HG02623 (cell line): ENCODE data around the gene DPYSL4.

ENCODE experiments used
- ATAC-seq: cut with Tn5 transposase; IDR thresholded peaks from one replicate; pipeline ENCODE4 v1.9.1; 2021; ENCODE audit warnings: moderate library complexity; ENCODE audit not compliant: unreplicated experiment

Gene DPYSL4

DNA sequence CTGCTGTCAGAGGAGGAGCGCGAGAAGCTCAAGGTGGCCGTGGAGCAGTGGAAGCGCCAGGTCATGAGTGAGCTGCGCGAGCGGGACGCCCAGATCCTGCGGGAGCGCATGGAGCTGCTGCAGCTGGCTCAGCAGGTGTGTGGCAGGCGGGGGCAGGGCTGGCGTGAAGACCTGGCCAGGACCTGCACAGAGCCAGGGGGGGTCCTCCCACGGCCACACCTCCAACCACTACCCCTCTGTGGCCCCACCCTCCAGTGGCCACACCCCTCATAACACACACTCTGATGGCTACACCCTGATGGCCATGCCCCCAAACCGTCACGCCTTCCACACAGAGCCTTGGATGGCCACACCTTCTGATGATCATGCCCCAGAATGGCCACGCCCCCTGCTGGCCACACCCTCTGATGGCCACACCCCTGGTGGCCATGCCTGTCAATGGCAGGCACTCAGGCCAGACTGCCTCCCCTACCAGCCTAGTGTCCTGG lies 23.4 kb upstream of the DPYSL4 start:
- no peak for ATAC-seq

DNA sequence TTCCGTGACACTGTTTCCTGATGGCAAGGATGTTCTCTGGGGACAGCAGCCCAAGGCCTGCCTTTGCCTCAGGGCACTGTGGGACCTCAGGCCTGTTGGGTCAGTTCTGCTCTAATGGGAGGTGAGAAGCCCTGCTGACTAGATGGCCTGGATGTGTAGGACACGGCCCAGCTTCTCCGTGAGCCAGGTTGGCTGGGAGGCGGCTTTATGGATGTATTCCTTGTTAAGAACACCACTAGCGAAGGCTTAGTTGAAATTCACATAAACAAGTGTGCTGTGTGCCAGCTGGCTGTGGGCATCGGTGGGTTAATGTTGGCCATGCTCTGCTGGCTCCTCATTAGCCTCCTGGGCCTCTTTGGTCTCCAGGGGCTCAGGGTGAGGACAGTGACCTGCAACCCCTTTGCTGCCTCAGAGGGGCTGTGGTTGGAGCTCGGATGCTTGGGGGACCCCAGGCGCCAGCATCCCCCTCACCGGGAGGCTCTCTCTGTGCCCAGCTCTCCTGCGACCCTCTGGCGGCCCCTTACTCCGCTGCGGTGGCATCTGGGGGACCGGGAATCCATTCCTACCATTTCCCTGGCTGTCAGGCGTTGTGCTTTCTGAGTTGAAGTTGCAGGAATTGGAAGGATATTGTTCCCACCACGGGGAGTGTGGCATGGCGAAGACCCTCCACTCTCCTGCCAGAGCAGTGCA lies 22.8 kb upstream of the DPYSL4 start:
- no peak for ATAC-seq

DNA sequence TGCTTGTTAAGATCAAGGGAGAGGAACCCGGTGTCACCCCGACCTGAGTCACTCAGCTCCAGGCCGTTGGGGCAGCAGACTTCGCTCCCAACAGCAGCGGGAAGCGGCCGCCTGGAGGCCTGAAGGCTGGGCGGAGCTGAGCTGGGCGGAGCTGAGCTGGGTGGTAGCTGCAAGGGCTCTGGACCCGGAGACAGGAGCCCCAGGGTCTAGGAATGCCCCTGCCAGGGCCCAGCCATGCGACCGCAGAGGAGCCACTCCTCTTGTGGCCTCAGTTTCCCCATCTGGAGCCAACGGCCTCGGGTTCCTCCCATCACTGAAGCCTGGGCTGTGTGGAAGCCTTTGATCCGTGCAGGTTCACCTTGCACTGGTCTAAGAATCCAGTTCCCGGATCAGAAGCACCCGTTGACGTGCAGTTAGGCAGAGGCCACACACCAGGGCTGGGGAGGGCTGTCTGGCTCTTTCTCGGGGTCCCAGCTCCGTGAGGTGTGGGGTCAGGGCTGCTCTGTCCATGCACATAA lies 21.9 kb upstream of the DPYSL4 start:
- ATAC-seq = no peak

DNA sequence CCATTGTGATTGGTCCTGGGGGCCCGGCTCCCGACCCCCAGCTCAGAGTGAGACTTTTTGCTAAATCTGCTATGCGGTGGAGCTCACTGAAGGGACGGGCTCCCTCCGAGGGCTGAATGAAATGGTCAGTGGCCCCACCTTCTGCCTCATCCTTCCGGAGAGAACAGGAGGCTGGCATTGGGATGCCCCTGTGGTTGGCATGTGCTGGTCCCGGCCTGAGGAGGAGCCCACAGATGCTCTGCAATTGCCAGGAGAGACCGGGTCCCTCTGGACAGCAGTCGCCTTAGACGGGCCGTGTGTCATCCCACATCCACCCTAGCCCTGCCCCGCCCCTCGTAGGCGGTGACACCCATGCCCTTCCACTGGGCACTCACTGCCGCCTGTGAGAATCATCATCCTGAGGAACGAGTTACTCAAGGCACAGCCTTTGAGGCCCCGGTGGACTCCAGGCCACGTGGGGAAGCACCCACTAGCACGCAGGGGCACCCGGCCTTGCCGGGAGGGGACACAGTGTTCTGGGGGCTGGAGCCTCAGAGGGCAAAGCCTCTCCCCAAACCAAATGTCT lies 21.2 kb upstream of the DPYSL4 start:
- ATAC-seq = no peak

DNA sequence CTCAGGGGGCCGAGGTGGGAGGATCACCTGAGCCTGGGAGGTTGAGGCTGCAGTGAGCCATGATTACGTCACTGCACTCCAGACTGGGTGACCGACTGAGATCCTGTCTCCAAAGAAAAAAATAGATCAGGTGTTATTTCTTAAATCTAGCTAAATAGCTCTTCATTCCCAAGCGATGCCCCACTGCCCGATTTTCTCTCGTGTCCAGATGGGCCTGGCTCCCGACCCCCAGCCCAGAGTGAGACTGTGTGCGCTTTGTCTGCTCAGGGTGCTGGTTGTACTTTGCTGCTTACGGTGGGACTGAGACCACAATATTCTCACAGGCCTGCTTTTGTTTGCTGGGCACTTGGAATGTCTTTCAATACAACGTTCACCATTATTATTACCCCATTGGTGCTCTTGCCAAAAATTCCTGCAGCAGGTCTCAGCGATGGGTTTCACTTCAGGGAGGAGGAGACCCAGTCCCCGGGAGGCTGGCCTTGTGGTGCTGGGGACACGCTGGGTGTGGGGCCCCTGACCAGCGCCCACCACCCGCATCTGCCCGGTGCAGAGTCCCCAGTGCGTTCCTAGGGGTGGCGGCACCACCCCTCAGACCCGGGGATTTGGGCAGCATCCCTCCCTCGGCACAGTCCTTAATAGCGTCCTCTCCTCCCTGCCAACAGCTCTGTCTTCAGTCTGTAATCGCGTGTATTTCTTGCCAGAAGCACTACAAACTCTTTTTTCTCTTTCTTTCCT lies 20.4 kb upstream of the DPYSL4 start:
- no peak for ATAC-seq

DNA sequence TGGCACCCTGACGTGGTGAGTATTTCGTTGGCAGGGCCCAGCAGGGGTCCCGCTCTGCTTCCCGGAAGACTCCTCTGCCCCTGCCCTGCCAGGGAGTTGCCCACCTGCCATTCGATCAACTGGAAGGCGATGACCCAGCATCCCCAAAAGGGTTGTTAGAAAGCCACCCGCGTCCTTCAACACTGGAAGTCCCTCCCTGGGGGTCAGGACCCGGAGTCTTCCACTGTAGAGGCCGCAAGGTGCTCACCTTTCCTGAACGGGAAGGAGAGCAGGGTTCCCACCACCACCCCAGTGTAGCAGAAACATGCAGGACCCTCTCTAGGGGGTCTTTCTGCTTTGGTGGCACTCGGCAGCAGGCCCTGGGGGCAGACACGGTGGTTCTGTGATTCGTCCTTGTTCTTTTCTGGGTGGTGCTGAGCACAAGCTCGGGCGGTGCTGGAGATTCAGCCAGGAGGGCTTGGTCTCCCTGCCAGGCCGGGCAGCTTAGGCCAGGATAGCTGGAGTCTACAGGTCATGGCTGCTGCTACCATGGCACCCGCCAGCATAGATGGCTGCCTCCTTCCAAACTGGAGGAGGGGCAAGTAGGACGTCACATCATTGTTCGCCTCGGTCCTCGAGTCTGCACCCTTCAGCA lies 19.6 kb upstream of the DPYSL4 start:
- no peak for ATAC-seq

DNA sequence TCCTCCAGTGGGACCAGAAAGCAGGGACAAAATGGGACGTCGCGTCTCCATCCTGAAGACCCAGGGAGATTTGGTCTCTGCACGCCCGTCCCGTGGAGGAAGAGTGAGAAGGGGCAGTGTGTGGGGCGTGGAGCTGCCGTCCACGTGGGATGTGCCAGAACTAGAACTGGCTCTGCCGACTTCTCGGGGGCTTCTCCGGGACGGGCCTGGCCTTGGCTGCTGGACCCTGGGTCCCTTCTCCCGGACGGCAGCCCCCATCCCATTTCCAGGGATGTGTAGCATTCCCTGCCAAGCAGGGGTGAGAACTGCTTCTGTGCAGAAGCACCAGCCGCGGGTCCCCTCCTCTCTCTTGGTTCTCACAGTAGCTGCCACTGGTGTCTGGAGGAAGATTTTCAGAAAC lies 18.8 kb upstream of the DPYSL4 start:
- ATAC-seq = no peak

DNA sequence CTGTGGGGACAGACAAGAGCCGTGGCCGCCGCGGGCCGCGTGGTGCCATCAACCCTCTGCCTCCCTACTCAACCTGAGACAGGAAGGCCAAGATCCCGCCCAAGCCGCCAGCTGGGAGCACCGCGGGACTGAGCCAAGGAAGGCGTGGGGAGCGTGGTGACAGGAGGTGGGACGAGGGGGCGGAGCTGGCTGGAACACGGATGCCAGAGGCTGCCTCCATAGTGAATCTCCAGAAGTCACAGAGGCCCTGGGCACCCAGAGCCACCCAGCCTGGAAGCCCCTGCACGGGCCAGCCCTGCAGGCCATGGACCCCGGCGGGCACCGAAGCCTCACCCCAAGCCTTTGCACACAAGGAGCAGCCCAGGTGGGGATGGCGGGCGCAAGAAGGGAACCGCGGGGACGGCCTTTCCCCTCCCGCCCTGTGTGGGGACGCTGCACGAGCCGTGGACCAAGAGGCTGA lies 18.1 kb upstream of the DPYSL4 start:
- no peak for ATAC-seq

DNA sequence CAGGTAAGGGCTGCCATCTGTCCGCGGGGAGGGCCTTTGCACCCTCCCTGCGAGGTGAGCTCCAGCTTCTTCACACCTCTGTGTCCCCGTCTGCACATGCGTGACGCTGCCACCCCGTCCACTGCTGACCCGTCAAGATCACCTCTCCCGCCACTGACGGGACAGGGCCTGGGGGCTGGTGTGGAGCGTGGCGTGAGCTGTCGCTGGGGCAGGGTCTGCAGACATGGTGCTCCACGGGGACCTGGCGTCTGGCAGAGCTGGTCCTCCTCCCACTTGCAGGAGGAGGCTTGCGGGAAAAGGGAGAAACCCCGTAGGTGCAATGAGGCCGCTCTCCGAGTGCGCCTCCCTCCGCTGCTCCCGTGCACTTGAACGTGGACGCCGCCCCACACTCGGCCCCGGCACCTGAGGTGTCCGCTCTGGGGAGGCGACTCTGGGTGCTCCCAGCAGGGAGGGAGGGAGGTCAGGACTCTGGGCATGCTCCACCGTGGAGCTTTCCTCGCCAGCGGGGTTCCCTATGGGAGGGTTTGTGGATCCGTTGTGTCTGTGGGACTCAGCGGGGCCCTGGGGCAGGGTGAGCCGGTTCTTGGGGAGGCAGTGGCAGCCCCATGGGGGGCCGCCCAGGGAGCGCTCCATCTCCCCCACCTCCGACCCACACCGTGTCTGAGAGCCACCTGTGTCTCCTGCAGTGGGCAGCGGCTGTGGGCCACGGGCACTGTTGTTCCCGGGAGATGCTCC lies 17.6 kb upstream of the DPYSL4 start:
- ATAC-seq = no peak

DNA sequence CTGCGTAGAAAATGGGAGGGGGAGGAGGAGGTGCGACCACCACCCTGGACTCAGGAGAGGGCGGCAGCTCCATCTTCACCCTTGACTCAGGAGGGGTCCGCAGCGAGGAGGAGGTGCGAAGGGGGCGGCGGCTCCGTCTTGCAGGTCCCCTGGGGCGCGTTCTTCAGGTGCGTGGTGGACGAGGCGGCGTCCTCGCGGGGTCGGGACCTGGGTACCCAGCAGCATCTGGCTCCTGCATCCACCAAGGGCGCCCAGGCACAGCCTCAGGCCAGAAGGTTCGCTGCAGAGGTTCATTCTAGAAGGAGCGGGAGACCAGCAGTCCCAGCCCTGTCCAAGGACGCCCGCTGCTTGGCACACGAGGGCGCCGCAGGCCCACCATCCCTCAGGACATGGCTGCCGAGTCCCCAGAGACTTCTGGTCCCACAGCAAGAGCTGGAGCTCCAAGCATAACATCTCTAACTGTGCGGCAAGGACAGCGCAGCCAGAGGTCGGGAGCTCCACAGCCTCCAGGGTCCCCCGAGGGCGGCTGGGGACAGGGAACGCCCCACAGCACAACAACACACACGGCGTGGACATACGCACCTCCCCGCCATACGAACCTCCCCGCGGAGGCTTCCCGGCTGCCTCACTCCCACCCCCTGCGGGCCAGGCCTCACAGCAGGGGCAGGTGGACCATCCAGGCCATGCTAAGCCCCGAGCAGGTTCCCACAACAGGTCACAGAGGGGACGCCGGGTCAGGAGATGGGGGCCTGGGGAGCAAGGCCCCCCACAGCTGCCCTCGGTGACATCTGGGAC lies 16.8 kb upstream of the DPYSL4 start:
- ATAC-seq = no peak

DNA sequence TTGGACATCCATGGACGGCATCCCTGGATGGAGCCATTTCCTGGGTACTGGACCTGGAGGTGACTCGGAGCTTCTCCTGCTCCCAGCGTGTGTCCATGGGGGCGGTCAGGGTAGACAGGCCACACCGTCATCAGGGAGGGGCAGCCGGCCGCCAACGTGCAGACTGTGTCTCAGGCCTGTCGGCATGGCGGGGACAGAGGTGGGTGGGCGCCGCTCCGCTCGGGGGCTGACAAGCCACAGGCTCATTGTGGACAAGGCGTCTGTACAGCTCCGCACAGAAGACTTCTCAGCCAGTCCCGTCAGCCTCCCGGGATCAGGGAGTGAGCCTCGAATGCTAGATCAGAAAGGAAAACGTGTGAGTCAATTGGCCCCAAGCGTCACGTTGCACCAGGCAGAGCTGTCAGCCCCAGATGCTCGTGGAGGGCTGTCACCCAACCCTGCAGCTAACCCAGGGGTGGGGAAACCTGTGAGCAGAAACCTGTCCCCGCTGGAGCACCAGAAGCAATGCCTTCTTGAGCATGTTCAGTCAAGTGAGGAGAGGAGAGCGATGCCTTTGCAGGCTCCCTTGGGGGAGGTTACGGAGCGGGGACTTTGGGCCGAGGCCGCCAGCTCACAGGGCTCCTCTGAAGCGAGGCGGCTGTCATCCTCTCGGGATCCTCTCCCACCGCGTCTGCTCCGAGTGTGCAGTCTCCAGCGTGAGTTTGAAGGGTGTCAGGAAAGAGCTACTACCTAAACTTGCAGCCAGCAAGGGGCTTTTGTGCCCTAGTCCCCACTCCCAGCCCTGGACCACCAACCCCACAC lies 16.0 kb upstream of the DPYSL4 start:
- ATAC-seq = no peak

DNA sequence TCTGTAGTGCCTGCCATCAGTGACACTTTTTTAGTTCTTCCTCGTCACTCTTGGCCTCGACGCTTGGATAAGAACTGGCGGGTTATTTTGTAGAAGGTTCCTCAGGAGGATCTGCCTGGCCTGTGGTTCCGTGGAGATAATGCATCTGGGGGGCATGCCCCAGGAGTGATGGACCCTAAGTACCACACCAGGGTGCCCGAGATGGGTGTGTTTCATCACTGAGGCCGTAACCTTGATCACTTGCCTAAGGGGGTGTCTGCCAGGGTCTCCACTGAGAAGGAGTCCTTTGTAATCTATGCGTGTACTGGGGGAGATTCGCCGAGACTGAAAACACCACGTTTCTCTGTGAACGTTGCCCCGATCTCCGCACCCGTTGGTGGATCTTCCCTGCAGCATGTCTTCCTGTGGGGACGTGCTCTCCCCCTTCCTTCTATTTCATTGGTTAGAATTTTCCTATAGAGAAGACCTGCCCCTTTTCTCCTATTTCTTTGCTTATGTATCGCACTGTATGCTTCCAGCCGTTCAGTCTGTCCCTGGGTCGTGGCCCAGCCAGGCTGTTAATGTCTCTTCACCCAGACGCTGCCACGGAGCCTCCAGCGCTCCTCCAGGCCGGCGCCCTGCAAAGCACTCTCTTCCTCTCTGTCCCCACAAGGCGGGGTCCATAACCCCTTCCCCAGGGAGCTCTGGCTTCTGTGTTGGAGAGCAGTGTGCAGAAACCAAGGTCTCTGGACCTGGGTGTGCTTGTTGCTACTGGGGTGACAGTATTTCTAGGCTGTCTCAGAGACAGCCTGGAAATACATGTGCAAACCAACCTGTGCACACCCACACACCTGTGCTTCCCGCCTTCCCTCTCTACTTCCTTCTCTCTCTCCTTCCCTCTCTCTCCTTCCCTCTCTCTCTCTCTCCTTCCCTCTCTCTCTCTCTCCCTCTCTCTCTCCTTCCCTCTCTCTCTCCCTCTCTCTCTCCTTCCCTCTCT lies 14.4 kb upstream of the DPYSL4 start:
- ATAC-seq = no peak

DNA sequence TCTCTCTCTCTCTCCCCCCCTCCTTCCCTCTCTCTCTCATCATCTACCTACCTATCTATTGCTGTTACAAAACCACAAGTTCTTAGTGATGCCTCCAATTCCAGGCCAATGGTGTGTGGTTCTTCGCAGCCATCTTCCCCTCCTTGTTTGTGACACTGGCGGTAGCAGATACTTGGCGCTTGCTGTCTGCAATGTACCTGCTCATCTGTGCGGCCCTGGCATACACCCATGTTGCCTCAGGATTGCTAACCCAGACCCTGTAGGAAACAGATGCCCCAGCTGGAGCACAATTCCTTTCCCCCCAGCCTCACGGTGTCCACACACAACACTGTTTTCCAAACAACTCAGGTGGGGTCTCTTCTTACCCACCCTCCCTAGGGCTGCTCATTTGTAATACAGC lies 13.6 kb upstream of the DPYSL4 start:
- ATAC-seq = no peak

DNA sequence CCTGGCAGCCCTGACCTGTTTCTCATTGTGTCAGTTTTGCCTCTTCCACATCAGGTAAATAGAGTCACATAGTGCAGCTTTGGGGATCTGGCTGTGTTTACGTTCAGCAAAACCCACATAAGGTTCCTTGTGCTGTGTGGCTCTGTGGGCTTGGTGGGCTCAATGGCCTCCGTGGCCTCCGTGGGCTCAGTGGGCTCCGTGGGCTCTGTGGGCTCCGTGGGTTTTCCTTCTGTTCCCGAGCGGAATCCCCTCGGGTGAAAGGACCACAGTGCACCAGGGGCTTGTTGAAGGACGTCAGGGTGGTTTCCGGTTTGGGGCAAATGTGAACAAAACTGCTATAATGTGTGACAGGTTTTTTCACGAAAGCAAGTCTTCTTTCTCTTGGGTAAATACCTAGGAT lies 12.5 kb upstream of the DPYSL4 start:
- ATAC-seq = no peak

DNA sequence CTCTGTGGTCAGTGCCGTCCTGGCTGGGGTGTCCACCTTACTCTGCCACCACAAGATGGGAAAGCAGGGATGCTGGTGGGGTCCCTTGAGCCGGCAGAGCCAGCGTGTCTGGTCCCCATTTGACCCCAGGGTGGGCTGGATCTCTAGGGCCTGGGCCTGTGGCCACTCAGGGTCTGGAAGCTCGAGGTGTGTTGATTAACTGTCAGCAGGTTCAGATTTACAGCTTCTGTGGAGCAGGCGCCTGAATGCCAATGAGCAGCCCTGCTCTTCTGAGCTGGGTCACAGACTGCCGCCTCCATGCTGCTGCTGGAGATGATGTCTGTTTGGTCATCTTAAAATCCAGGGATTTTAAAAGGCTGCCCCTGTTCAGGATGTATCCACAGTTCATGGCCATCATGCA lies 11.3 kb upstream of the DPYSL4 start:
- ATAC-seq = no peak

DNA sequence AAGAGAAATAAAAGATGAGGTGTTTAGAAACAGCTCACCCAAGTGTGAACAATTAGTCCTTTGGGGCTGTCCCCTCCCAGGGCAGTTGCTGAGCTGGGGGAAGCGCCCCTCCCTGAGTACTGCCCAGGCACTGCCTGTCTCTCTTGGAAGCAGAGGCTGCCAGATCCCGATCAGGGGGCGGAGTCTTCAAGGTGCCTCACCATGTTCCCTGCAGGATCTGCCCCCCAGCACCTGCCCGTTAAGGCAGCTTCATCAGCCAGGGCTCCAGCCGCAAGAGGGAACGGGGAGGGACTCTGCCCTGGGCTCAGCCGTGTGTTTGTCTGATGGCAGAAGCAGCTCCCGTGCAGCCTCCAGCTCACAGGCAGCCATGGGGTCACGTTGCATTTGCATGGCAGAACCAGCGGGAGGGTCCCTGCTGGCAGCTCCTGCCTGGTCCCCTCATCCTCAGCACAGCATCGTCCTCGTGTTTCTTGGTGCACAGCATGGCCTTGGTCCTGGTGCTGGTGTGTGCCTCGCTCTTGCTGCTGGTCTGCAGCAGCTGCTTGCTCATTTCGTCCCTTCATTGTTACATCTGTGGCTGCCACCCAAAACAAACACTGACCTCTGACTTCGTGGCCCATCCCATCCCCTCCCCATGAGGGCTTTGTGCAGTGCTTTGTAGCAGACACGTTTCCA lies 10.7 kb upstream of the DPYSL4 start:
- ATAC-seq = no peak
